ENCODE results near the gene C4orf50.

GRCh38 chr4:5957076-5957475, 61.2 kb downstream of the C4orf50 start:
- no peak for TF ChIP-seq CTCF (IDR thresholded peaks at IDR 0.05)
- no peak for TF ChIP-seq EZH2 (IDR thresholded peaks at IDR 0.05; ENCODE audit: borderline replicate concordance, insufficient read depth, low read depth, low read length, poor library complexity, severe bottlenecking)
